SK-N-DZ (cell line): Measurements from ENCODE around the gene ATIC. TPM values are rescaled to one million over a fixed set of nuclear protein-coding genes. Genes with fewer than 3 reads are reported as not detected.
"Not testable (repeated sequence)": the region's sequence is repeated elsewhere in the genome, so short reads cannot be mapped to it uniquely, and the experiment has no call there.

Experiments
- DNase-seq: peaks from one replicate; pipeline ENCODE4 v3.0.0-alpha.2; 2015; ENCODE audit warnings: low spot score
- polyA plus RNA-seq, 2 experiments: library from polyadenylated mRNA; depleted of rRNA; stranded (reverse); fragments of >200 nt; gene quantifications; 2 replicates each; pipeline ENCODE4 v1.2.3, GENCODE V29; 2014

ATIC gene
- polyA plus RNA-seq (2014; cell fraction: cytosol; rRNA removed) = 34.3 and 75.4 TPM in 2 replicates
- 48.3 and 150 TPM in 2 replicates for polyA plus RNA-seq (2014; cell fraction: nucleus; rRNA removed)

DNA sequence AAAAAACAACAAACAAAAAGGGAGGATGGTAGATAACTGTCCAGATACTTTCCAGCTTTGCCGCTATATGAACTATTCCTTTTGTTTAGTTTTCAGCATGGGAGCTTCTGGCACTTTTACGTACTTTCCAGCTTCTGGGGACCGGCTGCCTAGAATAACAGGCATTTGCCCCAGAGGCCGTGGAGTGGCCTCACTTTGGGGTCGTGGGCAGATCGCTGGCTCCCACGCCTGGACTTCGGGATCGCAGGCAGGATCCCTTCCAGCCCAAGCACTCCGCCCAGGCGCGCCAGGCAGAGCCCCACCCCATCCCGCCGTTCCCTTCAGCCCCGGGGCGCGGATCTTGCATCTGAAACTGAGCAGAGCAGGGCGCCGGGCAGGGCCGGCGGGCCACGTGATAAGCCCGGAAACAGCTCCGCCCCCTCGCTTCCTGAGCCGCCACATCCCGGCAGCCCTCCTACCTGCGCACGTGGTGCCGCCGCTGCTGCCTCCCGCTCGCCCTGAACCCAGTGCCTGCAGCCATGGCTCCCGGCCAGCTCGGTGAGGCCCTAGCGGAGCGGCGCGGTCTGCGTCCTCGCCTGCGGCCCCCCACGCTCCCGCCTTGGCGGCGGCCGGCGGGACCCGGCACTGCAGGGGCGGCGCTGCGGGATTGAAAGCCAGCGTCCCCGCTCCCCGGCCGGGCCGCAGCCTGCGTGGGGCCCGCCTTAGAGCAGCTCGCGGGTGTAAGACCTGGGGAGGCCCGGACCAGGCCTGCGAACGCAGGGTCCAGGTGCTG lies at the start of gene ATIC:
Gene ATIC (plus strand): TSS at position 435 of the 772 bp plus-strand sequence. CDS start 84 bp downstream, at position 519.
- DNase-seq = peak; percentile 95

DNA sequence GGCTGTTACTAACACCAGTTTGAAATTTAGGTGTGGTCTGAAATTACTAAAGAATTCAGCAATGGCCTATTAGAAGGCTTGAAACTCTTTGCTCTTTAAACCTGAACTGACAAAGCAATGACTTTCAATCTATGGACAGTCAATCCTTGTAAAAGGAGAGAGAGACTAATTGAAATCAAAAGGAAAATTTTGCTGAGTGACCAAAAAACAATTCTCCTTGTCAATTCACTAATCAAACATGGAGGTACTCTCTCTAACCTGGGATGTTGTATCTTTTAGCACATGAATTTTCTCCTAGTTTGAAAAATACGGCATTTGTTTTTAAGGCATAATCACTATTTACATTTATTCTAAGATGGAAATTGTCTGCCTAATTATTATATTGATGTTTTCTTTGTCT lies 49.6 kb upstream of the ATIC start:
- no peak for DNase-seq

DNA sequence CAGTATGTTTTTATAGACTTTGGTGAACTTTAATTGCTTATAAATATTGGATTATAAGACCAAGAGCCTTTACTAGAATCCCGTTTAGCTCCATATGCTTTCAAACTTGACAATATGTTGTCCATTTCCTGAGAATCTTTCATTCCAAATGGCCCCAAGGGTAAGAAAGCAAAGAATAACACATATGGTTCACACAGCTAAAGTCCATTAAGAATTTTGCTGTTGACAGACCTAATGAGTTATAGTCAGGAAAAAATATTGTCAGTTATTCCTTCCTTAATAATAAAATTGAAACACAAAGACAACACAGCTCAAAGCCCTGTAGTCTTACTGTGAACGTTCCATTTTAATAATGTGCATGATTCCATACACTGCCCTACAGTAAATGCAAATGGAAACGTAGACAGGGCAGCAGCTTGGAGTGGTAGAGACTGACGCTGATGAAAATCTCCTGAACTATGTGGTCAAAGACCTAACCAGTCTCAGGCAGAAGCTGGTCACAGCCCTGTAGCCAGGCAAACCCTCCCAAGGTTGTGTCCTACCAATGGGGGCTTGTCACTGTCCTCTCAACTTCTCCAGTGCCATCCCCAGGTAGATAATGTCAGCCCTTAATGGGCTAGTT lies 49.0 kb upstream of the ATIC start:
- no peak for DNase-seq

DNA sequence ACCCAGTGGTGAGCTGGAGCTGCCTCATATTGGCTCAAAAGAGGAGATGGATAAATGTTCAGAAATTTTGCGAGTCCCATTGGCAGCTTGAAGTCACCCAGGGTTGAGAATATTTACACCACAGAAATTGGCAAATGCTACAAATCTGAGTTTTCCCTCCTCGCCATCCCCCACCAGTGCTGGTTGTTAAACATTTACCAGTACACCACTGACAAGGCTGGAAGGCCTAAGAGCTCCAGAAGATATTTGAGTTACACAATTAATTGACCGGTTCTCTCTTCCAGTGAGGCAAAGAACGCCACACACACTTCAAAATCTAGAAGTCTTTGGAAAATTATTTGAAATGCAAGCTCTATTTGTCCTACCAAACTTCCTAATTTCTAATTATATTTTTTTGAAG lies 47.5 kb upstream of the ATIC start:
- DNase-seq = no peak

DNA sequence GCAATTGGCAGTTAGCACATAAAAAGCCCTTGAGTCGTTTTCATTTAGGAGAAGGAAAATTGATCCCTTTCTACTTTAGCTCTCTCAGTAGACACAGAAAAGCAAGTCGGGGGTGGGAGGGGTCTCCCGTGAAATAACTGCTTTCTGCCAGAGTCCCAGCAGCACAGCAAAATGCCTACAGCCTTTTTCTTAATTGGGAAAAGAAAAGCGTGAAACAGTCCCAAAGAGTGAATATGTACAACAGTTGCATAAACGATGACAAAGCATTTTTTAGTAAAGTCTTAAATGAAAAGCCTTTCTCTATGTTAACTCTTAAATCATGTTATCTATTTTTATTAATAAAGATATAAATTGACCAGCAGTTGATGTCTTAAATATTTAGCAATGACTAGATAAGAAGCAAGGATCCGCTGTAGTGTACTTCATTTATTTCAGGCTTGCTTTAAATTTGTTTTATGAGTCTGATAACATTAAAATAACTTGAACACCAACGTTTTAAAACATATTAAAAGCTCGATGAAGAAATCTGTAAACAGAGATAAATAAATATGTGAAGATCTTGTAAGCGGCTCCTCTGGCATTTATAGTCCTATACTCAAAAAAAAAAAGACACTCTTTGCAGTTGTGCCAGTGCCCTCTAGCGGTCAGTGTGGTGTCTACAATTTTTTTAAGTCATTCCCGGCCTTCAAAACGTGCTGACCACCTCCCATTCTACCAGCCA lies 42.3 kb upstream of the ATIC start:
- peak; percentile 83 for DNase-seq

DNA sequence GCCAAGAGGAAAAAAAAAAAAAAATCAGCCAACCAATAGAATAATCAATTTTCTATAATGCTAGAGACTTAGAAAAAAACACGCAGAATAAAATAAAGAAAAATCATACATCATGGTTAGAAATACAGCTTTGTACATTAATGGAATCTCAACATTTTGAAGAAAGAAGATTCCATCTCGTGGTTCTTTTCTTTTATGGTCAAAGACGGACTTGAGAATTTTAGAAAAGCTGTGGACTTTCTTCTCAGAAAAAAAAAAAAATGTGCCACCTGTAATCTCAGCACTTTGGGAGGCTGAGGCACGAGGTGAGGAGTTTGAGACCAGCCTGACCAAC lies 41.8 kb upstream of the ATIC start:
- no peak for DNase-seq

DNA sequence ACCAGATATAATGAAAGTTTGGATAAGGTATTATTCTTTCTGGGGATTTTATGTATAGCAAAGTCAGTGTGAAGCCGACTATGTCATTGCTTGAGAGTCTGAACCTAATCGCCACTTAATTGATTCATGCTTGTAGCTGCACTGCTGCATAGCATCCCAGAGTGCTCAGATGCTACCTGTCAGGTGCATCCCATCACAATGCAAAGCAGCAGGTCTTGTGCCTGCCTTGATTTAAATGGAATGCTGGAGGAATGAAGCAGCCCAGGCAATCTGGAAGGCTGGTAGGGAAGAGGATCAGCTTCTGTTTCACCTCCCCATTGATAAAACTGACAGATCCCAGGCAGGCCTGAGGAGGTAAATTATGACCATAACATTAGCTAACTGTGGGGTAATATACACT lies 40.4 kb upstream of the ATIC start:
- peak; percentile 38 for DNase-seq

DNA sequence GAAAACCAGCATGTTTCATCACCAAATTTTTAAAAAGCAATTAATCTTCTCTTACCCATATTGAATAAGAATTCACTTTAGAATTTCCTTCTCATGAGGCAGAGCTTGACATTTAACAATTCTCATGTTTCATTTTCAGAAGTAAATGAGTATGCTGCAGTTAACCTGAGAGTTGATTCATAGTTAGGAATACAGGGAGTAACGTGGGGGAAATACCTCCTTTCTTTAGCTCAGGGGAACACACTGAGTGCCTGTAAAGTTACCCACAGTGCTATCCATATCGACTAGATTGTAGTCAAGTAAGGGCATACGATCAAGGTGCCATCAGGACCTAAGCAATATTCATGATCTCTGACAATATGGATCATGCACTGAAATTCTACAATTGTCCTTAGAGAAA lies 38.9 kb upstream of the ATIC start:
- DNase-seq = no peak

DNA sequence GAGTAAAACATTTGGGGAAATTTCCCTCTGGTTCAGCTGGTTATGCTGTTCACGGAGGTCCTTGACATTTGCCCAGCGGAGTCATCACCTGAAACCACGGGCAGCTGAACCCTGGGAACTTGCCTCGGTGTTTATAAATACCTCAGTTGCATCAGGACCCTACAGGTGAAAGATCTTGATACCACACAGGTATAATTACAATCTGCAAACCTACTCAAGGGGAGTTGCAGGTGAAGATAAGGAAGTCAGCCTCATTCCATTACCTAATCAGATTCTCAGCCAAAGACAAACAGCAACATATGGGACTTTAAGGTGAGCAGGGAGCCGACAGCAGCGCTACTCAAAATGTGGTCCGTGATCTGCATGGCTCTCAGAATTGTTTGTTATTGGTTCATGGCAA lies 37.0 kb upstream of the ATIC start:
- DNase-seq = no peak

DNA sequence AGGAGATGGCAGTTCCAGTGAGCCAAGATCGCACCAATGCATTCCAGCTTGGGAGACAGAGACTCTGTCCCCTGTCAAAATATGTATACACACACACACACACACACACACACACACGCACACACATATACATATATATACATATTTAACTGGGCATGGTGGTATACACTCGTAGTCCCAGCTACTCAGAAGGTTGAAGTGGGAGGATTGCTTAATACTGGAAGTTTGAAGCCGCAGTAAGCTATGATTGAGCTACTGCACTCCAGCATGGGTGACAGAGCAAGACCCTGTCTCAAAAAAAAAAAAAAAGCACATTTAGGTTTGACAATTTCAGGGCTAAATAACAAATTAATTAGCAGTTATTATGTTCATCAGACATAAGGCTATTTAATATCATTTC lies 36.0 kb upstream of the ATIC start:
- DNase-seq = no peak

DNA sequence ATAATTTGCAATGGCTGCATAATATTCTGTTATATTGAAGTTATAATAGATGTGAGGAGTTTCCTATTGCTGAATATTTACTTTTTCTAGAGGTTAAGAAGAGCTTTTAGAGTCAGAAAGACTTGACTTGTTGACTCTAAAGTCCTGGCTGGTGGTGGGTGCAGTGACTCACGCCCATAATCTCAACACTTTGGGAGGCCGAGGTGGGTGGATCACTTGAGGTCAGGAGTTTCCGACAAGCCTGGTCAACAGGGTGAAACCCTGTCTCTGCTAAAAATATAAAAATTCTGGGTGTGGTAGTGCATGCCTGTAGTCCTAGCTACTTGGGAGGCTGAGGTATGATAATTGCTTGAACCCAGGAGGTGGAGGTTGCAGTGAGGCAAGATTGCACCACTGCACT lies 33.9 kb upstream of the ATIC start:
- DNase-seq = no peak

DNA sequence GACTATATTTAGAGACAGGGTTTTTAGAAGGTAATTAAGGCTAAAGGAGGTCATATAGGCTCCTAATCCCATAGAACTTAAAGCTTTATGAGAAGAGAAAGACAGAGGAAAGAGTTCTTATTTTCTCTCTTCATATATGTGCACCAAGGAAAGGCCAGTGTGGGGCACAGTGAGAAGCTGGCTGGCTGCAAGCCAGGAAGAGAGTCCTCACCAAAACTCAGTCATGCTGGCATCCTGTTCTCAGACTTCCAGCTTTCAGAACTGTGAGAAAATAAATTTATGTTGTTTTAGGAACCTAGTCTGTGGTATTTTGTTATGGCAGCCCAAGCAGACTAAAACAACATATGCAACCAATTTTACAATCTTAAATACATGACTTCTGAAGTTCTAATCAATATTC lies 31.5 kb upstream of the ATIC start:
- no peak for DNase-seq

DNA sequence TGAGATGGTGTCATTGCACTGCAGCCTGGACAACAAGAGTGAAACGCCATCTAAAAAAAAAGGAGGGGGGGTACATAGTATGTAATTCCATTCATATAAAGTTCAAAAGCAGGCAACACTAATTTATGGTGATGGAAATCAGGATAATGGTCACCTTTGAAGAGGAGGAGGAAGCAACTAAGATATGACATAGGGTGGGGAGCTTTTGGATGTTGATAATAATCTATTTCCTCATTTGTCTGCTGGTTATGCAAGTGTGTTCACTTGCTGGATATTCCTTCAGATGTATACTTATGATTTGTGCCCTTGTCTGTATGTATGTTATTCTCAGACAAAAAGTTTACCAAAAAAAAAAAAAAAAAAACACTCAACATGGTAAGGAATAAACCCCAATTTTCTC lies 28.6 kb upstream of the ATIC start:
- DNase-seq = no peak

DNA sequence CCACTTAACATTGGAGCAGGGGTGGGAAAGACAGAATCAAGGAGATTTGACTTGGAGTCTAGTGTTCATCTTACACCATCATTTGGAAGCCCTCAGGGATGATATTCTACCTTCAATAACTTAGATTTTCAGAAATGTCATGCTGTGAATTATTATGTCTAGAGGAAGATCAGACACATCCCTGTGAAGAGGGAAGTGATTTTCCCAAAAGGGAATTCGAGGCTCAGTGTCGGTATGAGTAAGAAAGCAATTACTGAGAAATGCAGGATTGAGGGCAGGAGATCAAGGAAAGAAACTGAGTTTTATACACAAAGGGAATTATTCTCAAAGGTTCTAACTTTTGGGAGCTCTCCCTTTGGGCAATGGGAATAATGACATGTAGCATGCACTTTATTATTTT lies 25.6 kb upstream of the ATIC start:
- DNase-seq = no peak

DNA sequence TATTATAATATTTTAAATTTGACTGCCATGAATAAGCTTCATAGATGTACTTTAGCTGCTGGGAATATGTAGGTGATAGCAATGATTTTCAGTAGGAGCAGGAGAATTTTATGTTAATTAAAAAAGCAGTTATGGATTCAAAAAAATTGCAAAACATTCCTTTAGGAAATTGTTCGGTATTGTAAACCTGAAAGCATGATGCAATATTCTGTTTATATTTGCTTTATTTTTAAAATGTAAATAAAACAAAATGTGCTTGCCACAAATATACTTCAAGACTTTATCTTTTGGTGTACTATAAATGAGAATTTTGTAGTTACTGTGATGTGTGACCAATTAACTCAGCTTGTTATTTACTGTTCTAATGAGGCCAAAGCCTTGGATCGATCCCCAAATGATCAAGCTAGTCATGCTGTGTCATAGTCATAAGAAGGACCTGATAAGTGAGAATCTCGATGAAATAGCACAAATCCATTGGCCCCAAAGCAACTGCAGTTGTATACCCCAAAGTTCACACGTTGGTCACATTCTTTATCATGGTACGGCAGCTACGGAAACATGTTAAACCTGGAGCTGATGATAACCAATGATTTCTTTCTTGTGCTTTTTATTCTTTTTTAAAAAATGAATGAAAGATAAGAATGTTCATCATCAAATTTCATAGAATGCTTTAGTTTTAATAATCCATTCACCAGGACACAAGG lies 23.6 kb upstream of the ATIC start:
- DNase-seq = no peak

DNA sequence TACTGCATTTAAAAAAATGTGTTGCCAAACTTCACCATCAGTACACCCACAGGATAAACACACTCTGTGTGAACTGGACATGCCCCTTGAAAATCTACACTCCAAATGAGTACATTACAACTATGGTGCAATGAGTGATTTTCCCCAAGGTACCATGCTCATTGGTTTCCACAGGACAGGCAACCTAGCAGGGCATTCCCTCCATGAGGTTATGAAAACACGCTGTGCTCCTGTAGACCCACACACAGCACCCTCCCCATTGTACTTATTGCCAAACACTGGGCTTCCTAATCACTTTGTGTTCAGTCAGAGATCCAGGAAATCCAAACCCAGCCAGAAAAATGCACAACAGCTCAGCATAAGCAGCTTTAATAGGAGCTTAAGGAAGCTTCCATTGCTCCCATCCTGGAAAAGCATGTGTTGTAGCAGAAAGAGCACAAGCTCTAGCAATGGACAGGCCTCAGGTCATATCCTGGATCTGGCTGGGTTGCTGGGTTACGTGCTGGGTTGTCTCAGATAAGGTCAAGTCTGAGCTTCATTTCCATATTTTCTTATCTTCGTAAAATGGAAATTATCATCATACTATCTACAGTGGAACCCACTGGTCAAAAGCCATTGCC lies 20.8 kb upstream of the ATIC start:
- DNase-seq = no peak

DNA sequence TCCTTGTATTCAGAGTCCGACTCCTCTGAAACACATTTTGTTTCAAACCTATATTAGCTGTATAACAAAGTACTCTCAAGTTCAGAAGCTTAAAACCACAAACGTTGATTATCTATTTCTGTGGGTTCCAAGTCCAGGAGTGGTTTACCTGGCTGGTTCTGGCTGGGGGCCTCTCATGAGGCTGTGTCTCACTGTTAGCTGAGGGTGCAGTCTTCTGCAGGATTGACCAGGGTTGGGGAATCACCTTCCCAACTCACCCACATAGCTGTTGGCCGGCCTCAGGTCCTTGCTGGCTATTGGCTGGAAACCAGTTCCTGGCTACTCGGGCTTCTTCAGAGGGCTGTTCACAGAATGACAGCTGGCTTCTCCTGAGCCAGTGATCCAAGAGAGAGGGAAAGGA lies 18.0 kb upstream of the ATIC start:
- no peak for DNase-seq

DNA sequence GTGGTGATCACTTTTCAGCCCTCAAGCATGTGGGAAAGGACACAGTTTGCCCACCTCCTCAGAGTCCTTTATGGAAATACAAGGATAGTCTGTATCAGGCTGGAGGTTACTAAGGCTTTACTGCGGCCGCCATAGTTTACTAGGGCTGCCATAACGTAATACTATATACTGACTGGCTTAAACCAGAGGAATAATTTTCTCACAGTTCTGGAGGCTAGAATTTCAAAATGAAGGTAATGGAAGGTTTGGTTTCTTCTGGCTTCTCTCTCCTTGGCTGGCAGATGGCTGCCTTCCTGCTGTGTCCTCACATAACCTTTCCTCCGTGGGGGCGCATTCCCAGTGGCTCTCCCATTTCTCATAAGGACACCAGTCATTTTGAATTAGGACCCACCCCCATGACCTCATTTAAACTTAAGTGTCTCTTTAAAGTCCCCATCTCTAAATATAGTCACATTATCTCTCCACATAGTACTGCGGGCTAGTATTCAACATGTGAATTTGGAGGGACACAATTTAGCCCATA lies 12.5 kb upstream of the ATIC start:
- DNase-seq = peak; percentile 40

DNA sequence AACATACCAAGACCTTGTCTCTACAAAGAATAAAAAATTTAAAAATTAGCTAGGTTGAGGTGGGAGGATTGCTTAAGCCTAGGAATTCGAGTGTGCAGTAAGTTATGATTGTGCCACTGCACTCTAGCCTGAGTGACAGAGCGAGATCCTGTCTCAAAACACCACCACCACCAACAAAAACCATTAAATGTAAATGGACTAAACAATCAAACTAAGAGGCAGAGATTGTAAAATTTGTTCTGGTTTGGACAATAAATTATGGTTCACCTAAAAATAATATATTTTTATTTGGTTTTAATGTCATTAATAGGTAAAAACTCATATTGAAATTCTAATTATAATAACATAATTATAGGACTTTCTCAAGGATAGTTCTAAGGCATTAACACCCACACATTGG lies 9.9 kb upstream of the ATIC start:
- no peak for DNase-seq

DNA sequence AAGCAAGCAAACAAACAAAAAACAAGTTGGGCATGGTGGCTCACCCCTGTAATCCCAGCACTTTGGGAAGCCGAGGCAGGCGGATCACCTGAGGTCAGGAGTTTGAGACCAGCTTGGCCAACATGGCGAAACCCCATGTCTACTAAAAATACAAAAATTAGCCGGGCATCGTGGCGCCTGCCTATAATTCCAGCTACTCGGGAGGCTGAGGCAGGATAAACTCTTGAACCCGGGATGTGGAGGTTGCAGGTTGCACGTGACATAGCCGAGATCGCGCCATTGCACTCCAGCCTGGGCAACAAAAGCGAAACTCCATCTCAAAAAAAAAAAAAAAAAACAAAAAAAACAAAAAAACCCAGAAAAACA lies 617 bp upstream of the ATIC start:
- not testable (repeated sequence) for DNase-seq

DNA sequence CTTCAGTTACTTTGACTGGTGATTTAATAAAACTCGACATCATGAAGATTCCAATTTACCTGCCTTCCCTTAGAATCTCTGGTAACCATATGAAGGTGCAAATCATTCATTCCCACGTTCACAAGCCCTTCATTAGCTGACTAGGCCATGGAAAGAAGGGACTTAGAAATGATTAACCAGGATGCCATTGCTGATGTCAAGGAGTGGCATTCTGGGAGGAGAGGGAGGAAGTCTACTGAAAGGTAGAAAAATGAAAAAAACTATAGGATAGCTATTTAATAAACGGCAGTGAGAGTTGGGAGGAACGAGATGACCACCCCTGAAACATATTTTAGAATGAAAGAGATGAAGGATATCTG lies 1.4 kb downstream of the ATIC start:
- no peak for DNase-seq

DNA sequence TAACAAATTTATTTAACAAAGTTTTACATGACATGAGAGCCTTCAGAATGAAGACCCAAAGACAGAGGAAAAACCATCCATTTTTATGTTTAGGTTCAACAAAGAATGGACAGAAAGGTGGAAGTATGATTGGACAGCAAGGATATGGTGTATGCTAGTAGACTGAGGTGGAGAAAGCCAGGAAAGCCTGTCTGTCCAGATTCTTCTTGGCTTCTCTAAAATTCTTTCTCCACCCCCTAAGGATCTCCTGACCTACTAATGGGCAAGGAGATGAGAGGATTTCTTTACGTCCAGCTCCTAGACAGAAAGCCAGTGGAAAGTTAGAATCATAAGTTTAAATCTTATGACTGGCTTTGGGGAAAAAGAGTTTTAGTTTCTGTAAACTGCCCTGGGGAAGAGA lies 3.0 kb downstream of the ATIC start:
- no peak for DNase-seq
